GM21423 (cell line): ENCODE results near the gene COL2A1.

Experiments
- ATAC-seq: cut with Tn5 transposase; IDR thresholded peaks from one replicate; pipeline ENCODE4 v1.9.1; 2021; ENCODE audit warnings: mild to moderate bottlenecking, moderate library complexity; ENCODE audit not compliant: unreplicated experiment

COL2A1 gene

GRCh38 chr12:48031135-48031960 is 27.1 kb upstream of the COL2A1 start:
- no peak for ATAC-seq

- no peak for ATAC-seq
These were observed 25.9 kb upstream of the COL2A1 start for GRCh38 chr12:48030173-48030650.

DNA sequence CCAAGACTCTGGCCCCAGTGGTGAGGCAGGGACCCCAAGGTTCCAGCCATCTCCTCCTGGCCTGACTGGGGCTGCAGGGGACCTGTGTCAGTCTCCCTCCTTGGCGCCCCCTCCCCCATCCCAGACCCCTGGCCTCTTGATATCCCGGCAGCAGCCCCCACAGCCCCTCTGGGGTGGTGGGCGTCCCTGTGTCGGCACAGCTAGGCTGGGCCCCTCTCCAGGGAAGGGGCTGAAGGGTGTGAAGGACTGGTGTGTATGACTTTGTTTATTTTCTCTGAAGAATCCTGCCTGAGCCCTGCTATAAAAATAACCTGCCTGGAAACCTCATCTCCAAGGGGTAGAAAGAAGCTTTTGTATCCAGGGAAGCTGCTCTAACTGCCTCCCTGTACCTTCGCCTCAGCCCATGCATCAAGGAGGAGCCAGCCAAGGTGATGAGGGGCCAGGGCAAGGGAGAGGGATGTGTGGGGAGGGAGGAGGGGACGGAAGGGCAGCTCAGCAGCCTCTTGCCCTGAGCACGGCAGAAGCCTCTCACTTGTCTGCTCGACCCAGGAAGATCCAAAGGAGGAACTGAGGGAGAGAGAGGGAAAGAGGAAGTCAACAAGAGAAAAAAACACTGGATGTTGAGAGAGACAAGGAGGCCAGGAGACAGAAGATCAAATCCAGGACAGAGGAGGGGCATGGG is 25.4 kb upstream of the COL2A1 start:
- no peak for ATAC-seq

DNA sequence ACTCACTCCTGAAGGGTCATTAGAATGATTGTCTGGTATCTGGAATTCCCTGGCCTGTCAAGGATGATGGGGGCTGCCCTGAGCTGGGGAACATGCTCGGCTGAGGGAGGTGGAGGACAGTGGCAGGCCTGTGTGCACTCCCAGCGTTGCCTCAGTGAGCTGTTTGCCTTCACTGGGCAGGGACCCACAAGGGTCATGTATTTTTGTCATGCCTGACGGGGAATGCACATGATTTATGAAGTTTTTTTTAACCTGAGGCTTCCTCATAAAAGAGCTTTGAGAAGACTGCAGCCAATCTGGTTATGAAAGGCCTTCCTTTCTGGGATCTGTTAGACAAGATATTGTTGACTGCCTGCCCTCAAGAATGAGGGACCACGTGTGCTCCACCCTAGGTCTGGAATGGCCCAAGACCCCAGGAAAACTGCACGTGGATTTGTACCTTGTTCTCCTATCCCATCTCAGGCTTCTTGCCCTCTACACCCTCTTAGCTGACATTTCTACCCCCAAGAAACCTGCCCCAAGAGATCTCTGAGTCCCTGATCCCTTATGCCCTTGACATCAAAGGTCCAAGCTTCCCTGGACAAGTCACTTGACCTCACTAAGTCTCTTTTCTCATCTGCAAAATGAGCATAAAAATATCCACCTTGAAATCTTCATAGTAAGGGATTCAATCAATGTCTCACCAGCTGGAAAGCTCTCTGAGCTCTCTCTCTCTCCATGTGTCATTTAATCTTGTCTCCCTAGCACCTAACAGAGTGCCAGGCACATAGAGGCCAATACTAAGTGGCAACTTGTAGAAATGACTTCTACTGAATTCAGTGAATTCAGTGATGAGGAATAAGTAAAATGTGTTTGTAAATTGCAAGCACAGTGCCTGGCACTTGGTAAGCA is 24.5 kb upstream of the COL2A1 start:
- no peak for ATAC-seq

GRCh38 chr12:48027183-48028002 is 23.1 kb upstream of the COL2A1 start:
- no peak for ATAC-seq

DNA sequence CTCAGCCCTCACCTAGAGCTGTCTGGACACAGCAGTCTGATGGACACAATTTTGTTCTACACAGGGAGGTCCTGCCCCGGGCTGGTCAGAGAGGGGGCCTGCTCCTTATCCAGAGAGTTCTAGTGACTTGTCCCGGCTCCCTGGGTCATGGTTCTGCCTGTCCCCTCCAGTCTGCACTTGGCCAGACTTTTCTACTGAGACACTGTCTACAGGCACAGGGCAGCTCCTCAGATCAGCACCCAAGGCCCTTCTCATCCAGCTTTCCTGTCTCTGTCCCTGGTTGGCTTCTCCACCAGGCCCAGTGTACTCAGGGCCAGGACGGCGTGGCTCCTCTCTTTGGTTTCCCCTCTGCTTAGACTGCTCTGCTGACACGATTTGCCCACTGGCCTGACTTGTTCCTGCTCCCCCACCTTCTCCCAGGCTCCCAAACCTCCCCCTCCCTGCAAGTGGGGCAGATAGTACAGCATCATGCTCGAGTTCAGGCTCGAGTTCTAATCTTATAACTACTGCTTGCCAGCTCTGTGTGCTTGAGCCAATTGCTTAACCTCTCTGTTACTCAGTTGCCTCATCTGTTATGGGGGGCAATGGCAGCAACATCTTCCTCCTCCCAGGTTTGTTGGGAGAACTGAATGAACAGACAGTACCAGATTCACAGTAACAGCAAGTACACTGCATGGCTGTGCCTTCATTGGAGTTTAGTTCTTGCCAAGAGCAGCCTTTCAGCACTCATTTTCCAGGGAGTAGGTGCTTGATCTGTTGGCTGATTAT is 22.0 kb upstream of the COL2A1 start:
- no peak for ATAC-seq

- no peak for ATAC-seq
These were observed 21.0 kb upstream of the COL2A1 start for GRCh38 chr12:48025281-48025680.

GRCh38 chr12:48024735-48025134 is 20.5 kb upstream of the COL2A1 start:
- no peak for ATAC-seq

DNA sequence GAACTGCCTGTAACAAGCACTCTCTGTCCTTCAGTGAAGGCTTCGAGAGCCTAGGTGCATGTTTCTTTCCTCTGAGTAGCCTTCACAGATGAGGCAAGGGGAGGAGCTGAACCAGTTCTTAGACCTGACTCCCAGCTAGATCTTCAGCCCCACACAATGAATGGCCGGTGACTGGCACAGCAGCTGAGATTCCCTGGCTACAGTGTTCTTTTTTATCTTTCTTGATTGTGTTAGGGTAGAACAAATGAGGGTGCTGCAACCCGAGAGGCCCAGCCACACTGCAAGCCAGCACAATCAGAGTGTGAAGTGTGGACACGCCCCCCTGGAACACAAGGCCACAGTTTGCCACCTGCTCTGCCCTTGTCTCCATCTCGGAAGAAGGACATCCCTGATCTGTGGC is 19.1 kb upstream of the COL2A1 start:
- no peak for ATAC-seq

- no peak for ATAC-seq
These were observed 18.6 kb upstream of the COL2A1 start for GRCh38 chr12:48022676-48023385.

- ATAC-seq, result no peak
These were observed 17.9 kb upstream of the COL2A1 start for GRCh38 chr12:48022180-48022521.

DNA sequence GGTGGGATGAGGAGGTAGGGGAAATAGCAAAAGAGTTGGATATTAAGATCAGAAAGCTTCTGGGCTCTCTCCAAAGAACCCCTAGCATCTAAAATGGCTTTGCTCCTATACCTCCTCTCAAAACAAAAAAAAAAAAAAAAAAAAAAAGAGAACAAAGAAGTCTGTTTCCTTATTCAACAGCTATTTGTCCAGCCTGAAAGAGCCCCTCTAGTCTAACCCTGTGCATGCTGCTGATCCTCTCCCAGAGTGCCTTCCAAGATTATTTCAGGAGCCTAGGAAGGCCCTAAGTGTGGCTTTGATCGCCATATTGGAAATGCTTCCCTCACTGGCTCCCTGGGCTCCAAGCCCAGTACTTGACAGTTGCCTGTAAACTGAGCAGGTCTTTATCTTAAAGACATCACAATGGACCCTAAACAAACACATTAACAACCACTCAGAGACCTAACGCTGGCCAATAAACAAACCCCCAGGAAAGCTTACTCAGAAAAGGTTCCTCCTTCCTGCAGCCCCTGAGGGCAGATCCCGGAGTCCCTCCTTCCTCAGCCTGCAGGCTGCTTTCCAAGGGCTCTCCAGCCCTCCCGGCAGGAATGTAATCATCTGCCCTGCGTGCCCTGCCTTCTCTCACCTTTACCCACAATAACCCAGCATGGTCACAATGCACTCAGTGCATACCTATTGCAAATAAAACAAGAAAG is 17.4 kb upstream of the COL2A1 start:
- ATAC-seq, result no peak

DNA sequence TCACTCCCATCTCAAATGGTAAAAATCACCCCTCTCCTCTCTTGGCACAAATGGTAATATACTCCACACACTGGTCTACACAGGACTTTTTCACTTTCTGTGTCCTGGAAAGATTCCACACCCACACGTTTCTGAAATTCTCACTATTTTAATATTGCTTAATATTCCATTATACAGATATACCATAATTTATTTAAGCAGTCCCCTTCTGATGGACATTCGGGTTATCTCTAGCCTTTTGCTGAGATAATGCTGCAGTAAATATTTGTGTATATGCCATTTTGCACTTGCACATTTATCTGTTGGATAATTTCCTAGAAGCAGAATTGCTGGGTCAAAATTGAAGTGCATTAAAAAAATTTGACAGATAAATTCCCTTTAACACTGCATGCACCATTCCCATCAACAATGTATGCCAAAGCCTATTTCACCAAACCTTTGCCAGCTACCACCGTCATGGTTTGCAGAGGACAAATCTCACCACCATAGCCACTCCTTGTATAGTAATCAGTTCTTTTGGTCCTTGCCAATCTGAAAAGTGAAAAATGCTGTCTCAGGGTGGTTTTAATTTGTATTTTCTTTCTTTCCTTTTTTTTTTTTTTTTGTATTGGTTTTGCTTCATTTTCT is 15.5 kb upstream of the COL2A1 start:
- no peak for ATAC-seq

GRCh38 chr12:48018618-48018995 is 14.3 kb upstream of the COL2A1 start:
- ATAC-seq, result no peak

DNA sequence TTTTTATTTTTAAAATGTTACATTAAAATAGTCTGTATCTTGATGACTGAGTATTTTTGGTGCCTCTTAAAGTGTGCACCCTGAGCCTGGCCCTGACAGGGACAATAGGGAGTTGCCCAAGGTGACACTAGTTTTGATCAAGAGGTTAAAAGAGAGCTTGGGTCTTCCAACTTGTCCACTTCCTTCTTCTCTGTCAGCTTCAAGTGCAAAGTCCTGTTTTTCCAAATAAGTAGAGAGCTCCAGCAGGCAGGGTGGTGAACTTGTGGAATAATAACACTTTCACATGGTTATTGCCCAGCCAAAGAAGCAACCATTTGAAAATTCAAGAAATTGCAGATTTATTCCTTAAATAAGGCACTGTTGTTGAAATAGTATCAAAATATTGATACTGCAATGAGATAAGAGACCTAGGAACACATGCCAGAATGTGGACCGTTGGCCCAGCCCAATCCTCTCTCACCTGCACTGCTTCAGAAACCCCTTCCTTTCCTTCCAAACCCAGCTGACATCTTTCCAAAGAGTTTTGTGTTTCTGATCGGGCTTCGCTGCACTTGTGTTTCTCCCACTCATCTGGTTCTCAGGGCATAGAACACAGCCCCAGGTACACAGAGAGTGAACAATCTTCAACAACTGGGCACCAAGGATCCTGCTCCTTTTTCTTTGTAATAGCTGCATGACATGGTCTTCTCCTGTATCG is 13.8 kb upstream of the COL2A1 start:
- ATAC-seq, result no peak

DNA sequence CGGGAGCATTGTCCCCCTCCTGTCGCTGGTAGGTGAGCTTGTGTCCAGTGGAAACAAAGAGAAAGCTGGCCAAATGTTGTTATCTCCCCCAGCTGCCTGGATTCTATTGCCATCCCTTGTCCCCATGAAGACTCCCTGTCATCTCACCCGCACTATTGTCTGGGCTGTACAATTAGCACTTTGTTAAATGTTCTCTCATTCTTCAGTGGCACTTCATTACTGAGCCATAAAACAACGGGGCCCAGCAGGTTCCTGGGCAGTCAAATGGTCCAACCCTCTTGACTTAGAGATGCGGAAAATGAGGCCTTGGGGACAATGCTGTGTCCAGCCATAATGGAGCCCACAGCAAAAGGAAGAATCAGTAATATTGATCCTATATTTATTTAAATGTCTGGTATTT is 13.2 kb upstream of the COL2A1 start:
- no peak for ATAC-seq

DNA sequence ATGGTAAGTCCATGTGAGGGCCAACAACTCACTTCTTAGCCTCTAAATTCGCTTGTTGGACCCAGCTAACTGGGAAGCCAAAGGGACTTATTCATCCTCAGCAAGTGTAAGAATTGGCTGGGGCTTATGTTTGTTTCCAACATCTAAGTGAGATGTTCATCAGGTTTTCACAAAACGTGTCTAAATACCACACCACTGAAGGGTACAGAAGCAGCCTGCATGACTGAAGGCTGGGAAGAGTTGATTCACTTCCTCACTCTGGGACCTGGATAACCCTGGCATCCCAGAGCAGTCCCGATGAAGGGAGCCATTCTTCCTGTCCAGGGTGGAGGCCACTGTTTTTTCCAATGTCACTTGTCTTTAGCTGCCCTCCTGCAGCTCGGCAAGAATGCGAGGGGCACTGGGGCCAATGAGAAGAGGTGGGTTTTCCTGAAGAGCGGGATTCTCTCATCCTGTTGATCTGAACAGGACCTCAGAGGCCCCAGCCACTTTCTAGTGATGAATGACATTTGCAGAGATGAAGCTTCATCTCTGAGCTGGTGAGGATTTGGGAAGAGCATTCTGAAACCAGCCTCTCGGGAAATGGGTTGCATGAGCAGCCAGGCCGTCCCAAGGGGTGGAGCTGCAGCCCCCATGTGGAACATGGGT is 12.2 kb upstream of the COL2A1 start:
- no peak for ATAC-seq
